Stomach (tissue), 19 donors: ENCODE measurements around the gene DLL3. TPM values are rescaled to one million over a fixed set of nuclear protein-coding genes. Genes with fewer than 3 reads are reported as not detected.
A peak's percentile ranks its signal among the peaks of the same experiment; 100 is the strongest.
"Not testable (repeated sequence)": the region's sequence is repeated elsewhere in the genome, so short reads cannot be mapped to it uniquely, and the experiment has no call there.

ENCODE experiments used
- DNase-seq, 2 donors: peaks; one replicate each; pipeline versions ENCODE4 v3.0.0 to v3.0.0-alpha.2; 2013 to 2019
- H3K27ac ChIP-seq, 5 donors: fragments of 200-600 bp in 4 of 5; sonication (generic) in 4 of 5; one replicate each; pipeline ENCODE4 v1.5.1; 2013 to 2019; ENCODE audit warnings: mild to moderate bottlenecking in 1 of 5, moderate library complexity in 1 of 5
- H3K27me3 ChIP-seq, 3 donors: fragments of 200-600 bp; sonication (generic); one replicate each; pipeline ENCODE4 v1.5.1; 2017 to 2019; ENCODE audit warnings: mixed run types in 1 of 3
- H3K36me3 ChIP-seq, 4 donors: fragments of 200-600 bp; sonication (generic); 1 replicate in 3 of 4; 2 replicates in 1 of 4; pipeline ENCODE4 v1.5.1; 2016 to 2019
- H3K4me1 ChIP-seq, 4 donors: fragments of 200-600 bp; sonication (generic); one replicate each; pipeline ENCODE4 v1.5.1; 2016 to 2019
- H3K4me3 ChIP-seq, 4 donors: fragments of 200-600 bp; sonication (generic) in 3 of 4; one replicate each; pipeline ENCODE4 v1.5.1; 2016 to 2019; ENCODE audit warnings: mild to moderate bottlenecking in 1 of 4
- H3K9me3 ChIP-seq, 4 donors: fragments of 200-600 bp; sonication (generic); one replicate each; pipeline ENCODE4 v1.5.1; 2016 to 2019
- EP300 ChIP-seq: sonication (generic); formaldehyde crosslinking; IDR thresholded peaks from one replicate; pipeline ENCODE4 v1.6.1; 2017; ENCODE audit warnings: antibody characterized with exemption
- POLR2A ChIP-seq, 4 donors: fragments of 450-650 bp; IDR thresholded peaks; one replicate each; pipeline ENCODE4 v1.6.1; 2016; ENCODE audit warnings: antibody characterized with exemption in 4 of 4, control low read depth in 2 of 4, mild to moderate bottlenecking in 1 of 4, moderate library complexity in 1 of 4
- POLR2AphosphoS5 ChIP-seq, 3 donors: sonication (generic); formaldehyde crosslinking; IDR thresholded peaks; one replicate each; pipeline ENCODE4 v1.6.1; 2016; ENCODE audit warnings: antibody characterized with exemption in 3 of 3
- WGBS, 5 donors: extraction: QIAGEN DNeasy Blood & Tissue Kit in 3 of 5; methylation state at CpG; one replicate each; pipeline versions ENCODE4 v1.1.5 to v1.1.7; 2013 to 2018; 5-methylcytosine and 5-hydroxymethylcytosine counted together
- intact Hi-C: fragments of 100-400 bp; cut with DNase I; formaldehyde crosslinking; loops from one replicate; pipeline ENCODE4 v1.15.1; 2023; ENCODE audit warnings: low total_unique reads
- long read RNA-seq, 10 donors: transcript quantifications; one replicate each; lab custom pipeline, GENCODE V29; 2026
- polyA plus RNA-seq, 3 donors: library from polyadenylated mRNA; stranded (reverse); fragments of 200-250 nt; gene quantifications; one replicate each; pipeline ENCODE4 v1.2.3, GENCODE V29; 2013
- total RNA-seq, 5 donors: library from RNA; depleted of rRNA; stranded (reverse); fragments of >200 nt; gene quantifications; one replicate each; pipeline versions ENCODE4 v1.1.0 to v1.2.3, GENCODE V29; 2014 to 2016
- TF ChIP-seq, protein P1 (sequence below), 7 experiments: fragments of 450-650 bp in 4 of 7; fragments of 200-600 bp in 3 of 7; sonication (generic) in 3 of 7; IDR thresholded peaks; one replicate each; pipeline ENCODE4 v1.5.1; 2016 to 2019; ENCODE audit warnings: antibody characterized with exemption in 7 of 7, control low read depth in 2 of 7, mild to moderate bottlenecking in 1 of 7
- donor health status: healthy with polysubstance abuse.
- donor health status: Bipolar disorder and iron deficiency.
- donor health status: healthy.

Gene DLL3
- total RNA-seq (not detected), polyA plus RNA-seq (under 1 TPM in 1 of 3 donors, not detected in 2; 0.08 TPM)
- long read RNA-seq, donor 1: 0 reads
- long read RNA-seq, donor 2, partial matches to known transcripts: 0 of 1 reads
- long read RNA-seq, donor 2, other reads (novel, unspliced or antisense): 0 of 1 reads
- long read RNA-seq, donor 3: 0 reads
- long read RNA-seq, donor 4: 0 reads
- long read RNA-seq, donor 5, partial matches to known transcripts: 0 of 1 reads
- long read RNA-seq, donor 5, other reads (novel, unspliced or antisense): 0 of 1 reads
- long read RNA-seq, donor 6, partial matches to known transcripts: 0 of 1 reads
- long read RNA-seq, donor 6, other reads (novel, unspliced or antisense): 0 of 1 reads
- long read RNA-seq, donor 7, partial matches to known transcripts: 0 of 1 reads
- long read RNA-seq, donor 7, other reads (novel, unspliced or antisense): 0 of 1 reads
- long read RNA-seq, donor 8: 0 reads
- long read RNA-seq, donor 9: 0 reads
- long read RNA-seq, donor 10: 0 reads

DNA sequence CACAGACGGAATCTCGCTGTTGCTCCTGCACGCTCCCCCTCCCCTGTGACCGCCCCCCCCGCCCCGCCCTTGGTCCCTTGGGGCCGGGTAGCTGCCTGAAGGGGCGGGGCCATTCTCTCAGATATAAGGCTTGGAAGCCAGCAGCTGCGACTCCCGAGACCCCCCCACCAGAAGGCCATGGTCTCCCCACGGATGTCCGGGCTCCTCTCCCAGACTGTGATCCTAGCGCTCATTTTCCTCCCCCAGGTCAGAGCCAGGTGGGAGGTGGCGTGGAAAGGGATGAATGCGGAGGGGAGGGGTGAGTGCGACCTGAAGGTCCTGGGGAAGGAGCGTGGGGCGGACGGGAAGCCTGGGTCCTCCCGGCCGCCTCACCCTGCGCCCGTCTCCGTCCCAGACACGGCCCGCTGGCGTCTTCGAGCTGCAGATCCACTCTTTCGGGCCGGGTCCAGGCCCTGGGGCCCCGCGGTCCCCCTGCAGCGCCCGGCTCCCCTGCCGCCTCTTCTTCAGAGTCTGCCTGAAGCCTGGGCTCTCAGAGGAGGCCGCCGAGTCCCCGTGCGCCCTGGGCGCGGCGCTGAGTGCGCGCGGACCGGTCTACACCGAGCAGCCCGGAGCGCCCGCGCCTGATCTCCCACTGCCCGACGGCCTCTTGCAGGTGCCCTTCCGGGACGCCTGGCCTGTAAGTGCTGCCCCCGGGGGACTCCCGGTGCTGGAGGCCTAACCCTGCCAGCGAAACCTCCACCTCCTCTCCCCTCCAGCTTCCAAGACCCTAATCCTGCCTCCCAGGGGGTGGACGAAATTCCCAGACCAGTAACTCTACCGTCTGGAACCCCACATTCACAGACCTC lies at the start of gene DLL3:
Gene DLL3 (plus strand): TSS at position 150 of the 845 bp plus-strand sequence. CDS start 28 bp downstream, at position 178.
- Histone ChIP-seq H3K4me3 (peak within 1 kb of the TSS in 2 of 4 donors; percentile 4 to 32), H3K36me3 (no peaks in the 10 kb centered on the region), H3K4me1 (peaks cover 21 to 28% (median 27%) of the 10 kb centered on the region in 4 donors), H3K9me3 (peaks cover 0 to 5% (median 0%) of the 10 kb centered on the region in 4 donors), H3K27me3 (peaks cover 5 to 87% (median 65%) of the 10 kb centered on the region in 3 donors), H3K27ac (no peak within 1 kb of the TSS)
- DNase-seq: peak in 1 of 2 donors; percentile 42
- intact Hi-C loops: no loop called here
- TF ChIP-seq POLR2A (IDR thresholded peaks at IDR 0.05) (no peak), EP300 (no peak), POLR2AphosphoS5 (IDR thresholded peaks at IDR 0.05) (no peak)
- TF ChIP-seq, protein P1, sequence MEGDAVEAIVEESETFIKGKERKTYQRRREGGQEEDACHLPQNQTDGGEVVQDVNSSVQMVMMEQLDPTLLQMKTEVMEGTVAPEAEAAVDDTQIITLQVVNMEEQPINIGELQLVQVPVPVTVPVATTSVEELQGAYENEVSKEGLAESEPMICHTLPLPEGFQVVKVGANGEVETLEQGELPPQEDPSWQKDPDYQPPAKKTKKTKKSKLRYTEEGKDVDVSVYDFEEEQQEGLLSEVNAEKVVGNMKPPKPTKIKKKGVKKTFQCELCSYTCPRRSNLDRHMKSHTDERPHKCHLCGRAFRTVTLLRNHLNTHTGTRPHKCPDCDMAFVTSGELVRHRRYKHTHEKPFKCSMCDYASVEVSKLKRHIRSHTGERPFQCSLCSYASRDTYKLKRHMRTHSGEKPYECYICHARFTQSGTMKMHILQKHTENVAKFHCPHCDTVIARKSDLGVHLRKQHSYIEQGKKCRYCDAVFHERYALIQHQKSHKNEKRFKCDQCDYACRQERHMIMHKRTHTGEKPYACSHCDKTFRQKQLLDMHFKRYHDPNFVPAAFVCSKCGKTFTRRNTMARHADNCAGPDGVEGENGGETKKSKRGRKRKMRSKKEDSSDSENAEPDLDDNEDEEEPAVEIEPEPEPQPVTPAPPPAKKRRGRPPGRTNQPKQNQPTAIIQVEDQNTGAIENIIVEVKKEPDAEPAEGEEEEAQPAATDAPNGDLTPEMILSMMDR (IDR thresholded peaks at IDR 0.05): no peak
- 1 to 8% (median 2%) methylated on average over 28 to 60 of the region's 60 CpGs for WGBS, 5 donors

GRCh38 chr19:39449116-39449797 lies 49.5 kb upstream of the DLL3 start:
- peaks cover 14 to 47% (median 39%) of the 10 kb centered on the region in 4 donors for H3K36me3 ChIP-seq
- TF ChIP-seq, protein P1 (IDR thresholded peaks at IDR 0.05): no peak
- no peak for TF ChIP-seq POLR2A (IDR thresholded peaks at IDR 0.05)
- TF ChIP-seq EP300: no peak
- TF ChIP-seq POLR2AphosphoS5 (IDR thresholded peaks at IDR 0.05): no peak
- 69 to 79% (median 75%) methylated on average over 8 of the region's 8 CpGs for WGBS, 5 donors
- H3K9me3 ChIP-seq: no peaks in the 10 kb centered on the region
- DNase-seq: no peak
- no peak overlapping the region for H3K27ac ChIP-seq
- peaks cover 20 to 72% (median 45%) of the 10 kb centered on the region in 4 donors for H3K4me1 ChIP-seq
- no peaks in the 10 kb centered on the region for H3K27me3 ChIP-seq
- intact Hi-C loops: no loop called here
- H3K4me3 ChIP-seq: no peak overlapping the region

GRCh38 chr19:39451257-39451656 lies 47.5 kb upstream of the DLL3 start:
- H3K27me3 ChIP-seq, H3K27ac ChIP-seq, H3K4me3 ChIP-seq, H3K9me3 ChIP-seq, DNase-seq, intact Hi-C loops: not testable (repeated sequence)
- Histone ChIP-seq H3K4me1 (peaks cover 16 to 62% (median 40%) of the 10 kb centered on the region in 4 donors), H3K36me3 (peaks cover 23 to 67% (median 57%) of the 10 kb centered on the region in 4 donors)
- 95 to 97% (median 96%) methylated on average over 8 of the region's 8 CpGs for WGBS, 5 donors

GRCh38 chr19:39463403-39463802 lies 35.3 kb upstream of the DLL3 start:
- DNase-seq: no peak
- TF ChIP-seq, protein P1 (IDR thresholded peaks at IDR 0.05): no peak
- TF ChIP-seq POLR2A (IDR thresholded peaks at IDR 0.05): no peak
- no peak for TF ChIP-seq EP300
- TF ChIP-seq POLR2AphosphoS5 (IDR thresholded peaks at IDR 0.05): no peak
- Histone ChIP-seq H3K9me3 (no peaks in the 10 kb centered on the region), H3K27me3 (no peaks in the 10 kb centered on the region), H3K27ac (no peak overlapping the region), H3K36me3 (peaks cover 74 to 98% (median 98%) of the 10 kb centered on the region in 4 donors), H3K4me1 (no peaks in the 10 kb centered on the region), H3K4me3 (no peak overlapping the region)
- intact Hi-C loops: no loop called here
- WGBS, 5 donors: 77 to 94% (median 90%) methylated on average over 3 of the region's 3 CpGs
